DMS53 treated with DMSO at 0.1 percent for 48 hours (cell line): ENCODE measurements around the gene CAPN2.

Experiments used
- DNase-seq: peaks from one replicate; lab custom pipeline; 2025; ENCODE audit not compliant: unreplicated experiment; lab: John Stamatoyannopoulos, UW

Gene CAPN2

GRCh38 chr1:223824712-223825111 is 112.4 kb downstream of the CAPN2 start:
- DNase-seq, result no peak
